IMR-90 (cell line): Measurements from ENCODE around the gene ANO4.

Experiments used
- CTCF ChIP-seq: conservative IDR thresholded peaks from 2 replicates; pipeline ENCODE4 v1.5.1; 2012; ENCODE audit warnings: mild to moderate bottlenecking, low read depth, low read length, improper control_type of control experiment
- POLR2A ChIP-seq: IDR thresholded peaks from 2 replicates; pipeline ENCODE4 v1.6.1; 2012; ENCODE audit warnings: mild to moderate bottlenecking, low read depth, low read length

- TF ChIP-seq POLR2A (no peak), CTCF (no peak)
These were observed 200.6 kb downstream of the ANO4 start for GRCh38 chr12:100995201-100995600.
